Activated CD4-positive, CD25-positive, alpha-beta regulatory T cell treated with anti-CD3 and anti-CD28 coated beads, Interleukin-2, amount 50 U/mL, for 24 hours (primary cell): ENCODE measurements around the gene ADRA2B.

Experiments
- ATAC-seq, 2 donors: fragments of 150-1000 bp; cut with Tn5 transposase; one replicate each; pipeline ENCODE4 v1.10.0; 2021; ENCODE audit warnings: mild to moderate bottlenecking in 1 of 2, moderate library complexity in 1 of 2

Gene ADRA2B

DNA sequence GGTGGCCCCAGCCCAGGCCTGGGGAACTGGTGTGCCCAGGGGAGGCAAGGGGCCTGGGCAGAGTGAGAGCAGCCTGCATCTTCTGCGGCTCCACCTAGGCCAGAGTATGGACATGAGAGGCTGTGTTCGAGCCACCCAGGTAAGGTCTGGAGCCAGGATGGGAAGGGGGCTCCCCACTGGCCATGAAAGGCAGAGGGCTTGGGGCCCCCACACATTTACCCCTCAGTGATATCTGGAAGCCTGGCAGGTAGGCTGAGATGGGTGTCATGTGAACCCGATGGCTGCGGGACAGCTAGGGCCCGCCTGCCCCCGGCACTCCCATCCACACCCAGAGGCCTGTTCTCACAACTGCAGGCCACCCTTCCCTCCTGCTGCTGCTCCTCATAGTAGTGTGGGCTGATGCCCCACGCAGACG lies 13.2 kb downstream of the ADRA2B start:
- peak in 1 of 2 donors; percentile 24 for ATAC-seq

GRCh38 chr2:96102596-96103186 lies 13.7 kb downstream of the ADRA2B start:
- no peak for ATAC-seq

DNA sequence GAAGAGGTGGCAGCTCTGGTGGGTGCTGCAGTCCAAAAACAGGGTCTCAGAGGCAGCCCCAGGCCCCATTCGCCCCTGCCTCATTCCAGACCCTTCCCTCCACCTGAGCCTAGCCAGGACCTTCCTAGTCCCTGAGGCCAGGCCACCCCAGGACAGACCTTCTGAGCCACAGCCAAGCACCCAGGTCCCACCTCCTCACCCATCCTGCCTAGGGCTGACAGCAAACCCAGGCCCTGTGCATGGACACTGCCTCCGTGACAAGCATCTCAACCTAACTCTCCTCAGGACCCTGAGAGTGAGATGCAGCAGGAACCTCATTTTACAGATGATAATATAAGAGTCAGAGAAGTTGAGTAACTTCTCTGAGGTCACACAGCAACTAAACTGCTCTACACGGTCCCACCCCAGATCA lies 15.5 kb downstream of the ADRA2B start:
- no peak for ATAC-seq

- no peak for ATAC-seq
Measured at GRCh38 chr2:96099861-96100798, 16.2 kb downstream of the ADRA2B start.

- ATAC-seq = no peak
Measured at GRCh38 chr2:96098900-96099590, 17.3 kb downstream of the ADRA2B start.

- no peak for ATAC-seq
Measured at GRCh38 chr2:96097951-96098823, 18.2 kb downstream of the ADRA2B start.

- no peak for ATAC-seq
Measured at GRCh38 chr2:96097441-96097840, 18.9 kb downstream of the ADRA2B start.

- ATAC-seq = no peak
Measured at GRCh38 chr2:96095116-96095636, 21.2 kb downstream of the ADRA2B start.

GRCh38 chr2:96093528-96093927 lies 22.8 kb downstream of the ADRA2B start:
- ATAC-seq = no peak

GRCh38 chr2:96092951-96093350 lies 23.4 kb downstream of the ADRA2B start:
- ATAC-seq = no peak

- no peak for ATAC-seq
Measured at GRCh38 chr2:96092573-96092877, 23.8 kb downstream of the ADRA2B start.

DNA sequence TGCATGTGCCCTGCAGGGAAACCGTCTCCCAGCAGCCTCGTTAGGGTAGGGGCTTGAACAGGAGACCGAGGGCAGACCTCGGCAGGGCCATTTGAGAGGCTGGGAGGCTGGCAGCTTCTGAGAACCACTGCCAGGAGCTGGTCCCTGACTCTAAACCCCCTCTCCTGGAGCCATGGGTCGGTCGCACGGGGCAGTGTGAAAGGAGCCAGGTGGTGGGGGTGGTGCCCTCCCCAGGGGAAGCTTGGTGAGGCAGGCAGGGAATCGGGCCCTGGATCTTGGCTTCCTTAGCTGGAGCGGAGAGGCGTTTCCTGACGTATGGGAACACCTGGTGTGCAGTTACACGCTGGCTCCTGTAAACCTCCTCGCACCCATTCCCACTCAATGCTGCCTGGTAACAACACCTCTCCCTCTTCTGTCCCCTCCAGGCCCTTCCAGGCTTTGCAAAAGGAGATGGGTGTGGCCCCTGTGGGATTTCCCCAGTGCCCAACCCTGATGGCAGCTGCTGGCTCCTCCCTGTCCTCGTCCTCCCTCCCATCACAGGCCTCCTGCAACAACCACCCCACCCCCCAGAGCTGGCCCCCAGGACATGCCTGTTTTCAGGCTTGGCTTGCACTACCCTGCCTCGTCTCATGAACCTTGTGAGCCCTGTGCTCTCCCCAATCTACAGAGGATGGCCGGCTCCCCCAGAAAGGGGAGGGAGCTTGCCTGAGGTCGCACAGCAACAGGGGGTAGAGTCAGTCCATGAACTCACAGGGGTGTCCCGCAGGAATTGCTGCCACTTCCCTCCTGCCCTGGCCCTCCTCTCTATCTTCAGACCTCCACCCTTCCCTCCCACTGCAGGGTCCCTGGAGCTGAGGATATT lies 24.4 kb downstream of the ADRA2B start:
- ATAC-seq = no peak

- no peak for ATAC-seq
Measured at GRCh38 chr2:96091141-96091710, 25.1 kb downstream of the ADRA2B start.

- ATAC-seq = no peak
Measured at GRCh38 chr2:96090196-96090926, 26.0 kb downstream of the ADRA2B start.

DNA sequence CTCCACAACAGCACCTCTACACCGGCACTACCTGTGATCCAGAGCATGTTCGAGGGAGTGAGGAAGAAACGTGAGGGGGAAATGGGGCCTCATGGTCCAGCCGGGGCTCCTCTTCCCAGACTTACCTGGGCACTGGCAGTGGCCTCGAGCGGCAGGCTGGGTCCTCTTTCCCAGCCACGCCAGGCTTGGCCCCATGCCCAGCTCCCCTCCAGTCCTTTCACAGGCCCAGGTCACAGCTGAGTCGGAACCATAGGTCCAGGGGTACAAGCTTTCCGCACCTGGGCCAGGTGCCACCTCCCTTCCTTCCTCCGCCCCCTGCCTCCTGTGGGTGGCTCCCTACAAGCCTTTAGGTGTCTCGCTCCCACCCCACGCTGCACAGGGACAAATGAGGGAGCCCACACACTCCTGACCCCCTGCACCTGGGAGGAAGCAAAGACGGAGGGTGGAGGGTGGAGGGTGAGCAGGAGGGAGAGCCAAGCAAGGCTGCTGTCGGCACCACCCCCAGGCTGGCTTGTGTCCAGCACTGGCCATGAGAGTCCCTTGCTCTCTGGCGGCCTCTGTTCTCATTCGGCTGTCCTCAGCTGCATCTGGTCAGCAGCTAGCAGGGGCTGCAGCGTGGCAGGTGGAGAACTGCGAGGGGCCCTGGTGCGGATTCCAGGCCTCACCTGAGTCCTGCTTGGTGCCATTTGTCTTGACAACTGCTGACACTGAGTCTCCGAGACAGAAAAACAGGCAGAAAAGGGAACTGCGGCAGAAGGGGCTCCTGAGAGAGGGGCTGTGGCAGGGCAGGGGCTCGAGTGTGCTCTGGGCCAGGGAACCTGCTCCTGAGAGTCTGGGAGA lies 26.8 kb downstream of the ADRA2B start:
- no peak for ATAC-seq

- no peak for ATAC-seq
Measured at GRCh38 chr2:96088340-96089335, 27.7 kb downstream of the ADRA2B start.

- no peak for ATAC-seq
Measured at GRCh38 chr2:96087130-96087529, 29.2 kb downstream of the ADRA2B start.
